ENCODE measurements around the gene ITPRIPL2.

GRCh38 chr16:19083670-19084069 lies 30.1 kb upstream of the ITPRIPL2 start:
- no peak for TF ChIP-seq EZH2phosphoT487 (IDR thresholded peaks at IDR 0.05; ENCODE audit: insufficient read depth, low read depth)
- TF ChIP-seq EZH2 (IDR thresholded peaks at IDR 0.05; ENCODE audit: insufficient read depth, poor library complexity, severe bottlenecking): no peak
